Measurements from ENCODE around the gene PRKCH. TPM values are rescaled to one million over a fixed set of nuclear protein-coding genes. Genes with fewer than 3 reads are reported as not detected.
A peak's percentile ranks its signal among the peaks of the same experiment; 100 is the strongest.

Gene PRKCH
- total RNA-seq, 2 donors from 2014 or later: 27.6 to 33.9 TPM

DNA sequence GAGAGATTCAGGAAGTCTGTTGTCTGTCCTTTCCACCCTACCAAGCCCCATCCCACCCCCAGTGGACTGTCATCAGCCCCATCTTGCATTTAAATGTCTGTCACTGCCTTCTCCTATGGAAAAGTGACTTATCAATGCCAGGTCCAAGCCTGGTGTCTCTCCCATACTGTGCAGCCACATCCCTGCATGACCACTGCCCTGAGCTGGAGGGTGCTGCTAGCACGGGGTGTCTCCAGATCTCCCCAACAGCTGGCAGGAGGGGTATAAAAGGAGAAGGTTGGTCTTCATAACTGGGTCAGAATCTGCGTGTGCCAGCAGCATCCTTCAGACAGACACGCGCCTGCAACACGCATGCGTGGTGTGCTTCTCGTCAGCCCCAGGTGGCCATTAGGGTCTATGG is 219.6 kb downstream of the PRKCH start:
- no peak for DNase-seq (ENCODE audit: low spot score)
- Histone ChIP-seq H3K36me3 (no peaks in the 10 kb centered on the region), H3K27me3 (replicated peaks; ENCODE audit: insufficient read depth) (no peaks in the 10 kb centered on the region), H3K4me1 (replicated peaks) (peaks cover 35% of the 10 kb centered on the region), H3K27ac (peak overlapping the region in 1 of 2 donors; percentile 39), H3K9me3 (no peaks in the 10 kb centered on the region), H3K4me3 (no peak overlapping the region)
- WGBS: 90% methylated on average over 7 of the region's 7 CpGs
- no peak for TF ChIP-seq POLR2AphosphoS5 (IDR thresholded peaks at IDR 0.05)
- TF ChIP-seq POLR2A (IDR thresholded peaks at IDR 0.05): no peak
- TF ChIP-seq, protein P1, sequence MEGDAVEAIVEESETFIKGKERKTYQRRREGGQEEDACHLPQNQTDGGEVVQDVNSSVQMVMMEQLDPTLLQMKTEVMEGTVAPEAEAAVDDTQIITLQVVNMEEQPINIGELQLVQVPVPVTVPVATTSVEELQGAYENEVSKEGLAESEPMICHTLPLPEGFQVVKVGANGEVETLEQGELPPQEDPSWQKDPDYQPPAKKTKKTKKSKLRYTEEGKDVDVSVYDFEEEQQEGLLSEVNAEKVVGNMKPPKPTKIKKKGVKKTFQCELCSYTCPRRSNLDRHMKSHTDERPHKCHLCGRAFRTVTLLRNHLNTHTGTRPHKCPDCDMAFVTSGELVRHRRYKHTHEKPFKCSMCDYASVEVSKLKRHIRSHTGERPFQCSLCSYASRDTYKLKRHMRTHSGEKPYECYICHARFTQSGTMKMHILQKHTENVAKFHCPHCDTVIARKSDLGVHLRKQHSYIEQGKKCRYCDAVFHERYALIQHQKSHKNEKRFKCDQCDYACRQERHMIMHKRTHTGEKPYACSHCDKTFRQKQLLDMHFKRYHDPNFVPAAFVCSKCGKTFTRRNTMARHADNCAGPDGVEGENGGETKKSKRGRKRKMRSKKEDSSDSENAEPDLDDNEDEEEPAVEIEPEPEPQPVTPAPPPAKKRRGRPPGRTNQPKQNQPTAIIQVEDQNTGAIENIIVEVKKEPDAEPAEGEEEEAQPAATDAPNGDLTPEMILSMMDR (IDR thresholded peaks at IDR 0.05): no peak
- intact Hi-C loops (cut with DNase I): loop anchor here (5.0 kb wide), 1 partner anchor 69 kb away; no protein-coding TSS in a partner anchor

DNA sequence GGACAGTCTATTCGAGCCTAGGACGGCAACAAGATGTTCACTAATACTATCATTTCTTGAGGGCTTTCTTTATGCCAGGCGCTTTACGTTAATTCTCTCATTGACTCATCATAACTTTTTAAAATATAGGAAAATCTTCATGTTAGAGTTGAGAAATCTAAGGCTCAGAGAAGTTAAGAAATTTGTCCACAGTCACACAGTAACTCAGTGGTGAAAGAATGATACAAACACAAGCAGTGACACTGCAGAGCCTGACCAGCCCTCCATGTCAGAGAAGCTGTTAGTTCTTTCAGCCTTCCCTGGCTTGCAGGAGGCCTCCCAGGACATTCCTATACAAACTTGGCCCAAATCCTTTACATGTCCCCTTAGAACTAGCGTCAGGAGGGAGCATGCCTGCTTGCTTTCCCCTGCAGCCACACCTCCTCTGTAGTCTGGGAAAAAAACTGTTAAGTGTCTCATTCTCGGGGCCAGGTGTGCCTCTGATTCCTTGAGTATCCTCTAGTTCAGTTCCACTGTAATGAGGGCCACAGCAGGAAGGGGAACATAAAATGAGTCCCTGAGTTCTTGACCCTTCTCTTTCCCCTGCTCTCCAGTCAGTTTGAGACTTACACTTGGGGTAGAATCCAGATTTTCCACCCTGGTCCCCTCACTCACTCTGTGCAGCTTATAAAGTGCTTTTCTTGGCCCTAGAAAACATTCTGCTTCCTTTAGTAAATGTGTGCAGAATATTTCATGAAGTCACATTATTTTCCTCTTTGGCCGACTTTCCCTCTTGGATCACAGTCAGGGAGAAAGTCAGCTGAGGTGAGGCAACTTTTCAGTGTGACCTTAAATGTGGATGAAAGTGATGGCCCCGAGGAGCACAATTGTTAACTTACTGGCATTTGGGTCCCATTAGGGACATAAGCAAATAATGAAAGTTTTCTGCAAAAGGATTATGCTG is 221.7 kb downstream of the PRKCH start:
- H3K9me3 ChIP-seq: no peaks in the 10 kb centered on the region
- no peak overlapping the region for H3K4me3 ChIP-seq
- peak overlapping the region; percentile 69 to 76 for H3K27ac ChIP-seq
- TF ChIP-seq POLR2A (IDR thresholded peaks at IDR 0.05): no peak
- TF ChIP-seq POLR2AphosphoS5 (IDR thresholded peaks at IDR 0.05): peak; percentile 21
- TF ChIP-seq, protein P1 (IDR thresholded peaks at IDR 0.05): no peak
- 37% methylated on average over 8 of the region's 8 CpGs for WGBS
- H3K27me3 ChIP-seq (replicated peaks; ENCODE audit: insufficient read depth): no peaks in the 10 kb centered on the region
- DNase-seq (ENCODE audit: low spot score): no peak
- H3K4me1 ChIP-seq (replicated peaks): peaks cover 31% of the 10 kb centered on the region
- intact Hi-C loops (cut with DNase I): loop anchor here (5.0 kb wide), 1 partner anchor 71 kb away; no protein-coding TSS in a partner anchor
- H3K36me3 ChIP-seq: no peaks in the 10 kb centered on the region

DNA sequence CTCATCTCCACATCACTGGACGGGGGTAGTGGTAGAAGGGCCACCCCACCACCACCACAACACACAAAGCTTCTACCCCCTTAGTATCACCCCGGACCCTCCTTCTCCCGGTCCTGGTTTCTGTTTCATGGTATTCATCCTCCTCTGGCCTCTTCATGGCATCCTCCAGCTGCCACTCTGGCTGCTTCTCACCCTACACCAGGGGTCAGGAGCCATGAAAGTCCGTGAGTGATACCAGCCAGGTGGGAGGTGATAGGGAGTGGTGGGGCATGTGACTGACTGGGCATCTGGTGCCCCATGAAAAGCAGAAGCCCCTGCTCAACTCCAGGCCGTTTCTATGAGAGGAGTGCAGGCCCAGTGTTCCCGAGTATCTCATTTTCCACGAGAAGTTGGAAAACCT is 222.6 kb downstream of the PRKCH start:
- intact Hi-C loops (cut with DNase I): loop anchor here (5.0 kb wide), 1 partner anchor 72 kb away; no protein-coding TSS in a partner anchor
- H3K4me3 ChIP-seq: no peak overlapping the region
- H3K4me1 ChIP-seq (replicated peaks): peaks cover 24% of the 10 kb centered on the region
- H3K27me3 ChIP-seq (replicated peaks; ENCODE audit: insufficient read depth): no peaks in the 10 kb centered on the region
- TF ChIP-seq POLR2AphosphoS5 (IDR thresholded peaks at IDR 0.05): no peak
- TF ChIP-seq POLR2A (IDR thresholded peaks at IDR 0.05): no peak
- TF ChIP-seq, protein P1 (IDR thresholded peaks at IDR 0.05): no peak
- peak overlapping the region; percentile 69 to 76 for H3K27ac ChIP-seq
- H3K36me3 ChIP-seq: no peaks in the 10 kb centered on the region
- 66% methylated on average over 7 of the region's 7 CpGs for WGBS
- no peak for DNase-seq (ENCODE audit: low spot score)
- no peaks in the 10 kb centered on the region for H3K9me3 ChIP-seq

DNA sequence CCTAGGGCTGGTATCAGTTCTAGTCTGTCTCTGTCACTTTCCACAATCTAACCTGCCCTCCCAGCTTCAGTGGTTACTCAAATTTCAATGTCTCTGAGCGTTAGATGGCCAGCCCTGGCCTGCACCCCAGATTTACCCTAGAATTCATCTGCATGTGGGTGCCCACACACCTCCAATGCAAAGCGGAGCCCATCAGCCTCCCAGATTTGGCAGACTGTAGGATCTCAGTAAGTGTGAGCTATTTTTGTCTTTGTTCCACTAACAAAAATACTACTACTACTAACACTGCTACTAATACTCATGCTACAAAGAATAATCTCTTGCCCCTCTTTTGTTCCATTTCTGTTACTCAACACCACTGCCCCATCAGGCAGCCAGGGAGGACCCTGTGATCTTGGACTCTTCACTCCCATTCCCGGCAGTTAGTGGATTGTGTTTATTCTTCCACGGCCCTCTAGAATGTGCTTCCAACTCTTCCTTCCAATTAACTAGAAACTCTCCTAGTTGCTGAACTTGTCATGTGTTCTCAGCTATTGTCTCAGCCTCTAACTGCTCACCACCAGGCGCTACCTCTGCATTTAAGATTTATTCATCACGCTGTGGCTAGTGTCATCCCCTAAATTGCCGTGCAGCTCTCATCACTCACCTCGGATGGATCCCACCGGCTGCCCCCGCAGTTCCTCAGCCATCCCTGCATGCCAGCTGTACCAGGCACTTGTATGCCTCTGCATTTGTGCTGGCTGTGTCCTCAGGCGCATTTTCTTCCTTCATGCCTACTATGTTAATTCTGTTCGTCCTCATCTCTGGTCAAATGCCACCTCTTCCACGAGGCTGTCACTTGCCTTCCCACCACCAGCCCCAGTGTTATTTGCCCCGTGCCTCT is 223.3 kb downstream of the PRKCH start:
- peaks cover 24% of the 10 kb centered on the region for H3K4me1 ChIP-seq (replicated peaks)
- WGBS: 74% methylated on average over 14 of the region's 14 CpGs
- peak; percentile 21 for TF ChIP-seq POLR2AphosphoS5 (IDR thresholded peaks at IDR 0.05)
- TF ChIP-seq, protein P1 (IDR thresholded peaks at IDR 0.05): no peak
- no peak overlapping the region for H3K4me3 ChIP-seq
- H3K9me3 ChIP-seq: no peaks in the 10 kb centered on the region
- intact Hi-C loops (cut with DNase I): loop anchor here (5.0 kb wide), 1 partner anchor 72 kb away; no protein-coding TSS in a partner anchor
- no peaks in the 10 kb centered on the region for H3K27me3 ChIP-seq (replicated peaks; ENCODE audit: insufficient read depth)
- no peaks in the 10 kb centered on the region for H3K36me3 ChIP-seq
- DNase-seq (ENCODE audit: low spot score): no peak
- H3K27ac ChIP-seq: peak overlapping the region; percentile 69 to 76
